HepG2 (cell line): Measurements from ENCODE around the gene ZBTB22. TPM values are rescaled to one million over a fixed set of nuclear protein-coding genes. Genes with fewer than 3 reads are reported as not detected.
A peak's percentile ranks its signal among the peaks of the same experiment; 100 is the strongest.

Source experiments
- ATAC-seq: fragments of 200-7000 bp; cut with Tn5 transposase; 3 replicates; pipeline ENCODE4 v1.9.1; 2020; ENCODE audit warnings: mild to moderate bottlenecking, moderate library complexity
- BruUV-seq: library from RNA; stranded (reverse); fragments of 400-500 nt; replicated peaks from 2 replicates; lab custom pipeline; 2021; lab: Mats Ljungman, UMichigan
- CTCF ChIA-PET: fragments of 300-600 bp; formaldehyde crosslinking; extraction: SDS; loops from one replicate; lab custom pipeline; 2021; ENCODE audit warnings: low total read pairs, inconsistent platforms, low intra/inter-chr PET ratio; lab: Yijun Ruan, JAX
- POLR2A ChIA-PET: fragments of 350-600 bp; sonication (Branson Sonifier 250); formaldehyde crosslinking; loops from one replicate; lab custom pipeline; 2020; ENCODE audit warnings: antibody characterized with exemption, inconsistent platforms; lab: Yijun Ruan, JAX
- DNase-seq: peaks from one replicate; pipeline ENCODE4 v3.0.0-alpha.2; 2015; ENCODE audit warnings: low spot score
- FAIRE-seq: peaks from 3 replicates; lab custom pipeline; 2011; peaks lifted over from hg19 to GRCh38; lab: Jason Lieb, UNC
- H2AFZ ChIP-seq: one replicate; pipeline ENCODE4 v1.6.1; 2011; ENCODE audit warnings: low read length, inconsistent platforms
- H3K27ac ChIP-seq: fragments of 300-600 bp; 3 replicates; pipeline ENCODE4 v1.8.0; 2011; ENCODE audit warnings: mixed run types, mild to moderate bottlenecking, mixed read lengths, low read length, inconsistent platforms; ENCODE audit not compliant: insufficient read depth; ENCODE audit errors: extremely low read length
- H3K27me3 ChIP-seq, 2 experiments: fragments of 200-600 bp in 1 of 2; 2 replicates in 1 of 2; 3 replicates in 1 of 2; pipeline versions ENCODE4 v1.6.0 to v1.8.0; 2011; ENCODE audit warnings: low read length in 2 of 2, mild to moderate bottlenecking in 2 of 2, moderate library complexity in 2 of 2, inconsistent platforms in 1 of 2; ENCODE audit not compliant: insufficient read depth in 2 of 2, control insufficient read depth in 1 of 2
- H3K36me3 ChIP-seq, 2 experiments: fragments of 200-600 bp in 1 of 2; replicated peaks in 1 of 2; 2 replicates in 1 of 2; 3 replicates in 1 of 2; pipeline versions ENCODE4 v1.5.1 to v1.8.0; 2011; ENCODE audit warnings: low read length in 2 of 2, inconsistent platforms in 1 of 2; ENCODE audit not compliant: insufficient read depth in 2 of 2, control insufficient read depth in 1 of 2
- H3K4me1 ChIP-seq: 2 replicates; pipeline ENCODE4 v1.5.1; 2012; ENCODE audit warnings: low read length, inconsistent platforms; ENCODE audit not compliant: insufficient read depth
- H3K4me2 ChIP-seq: 2 replicates; pipeline ENCODE4 v1.6.0; 2011; ENCODE audit warnings: low read depth, low read length, inconsistent platforms
- H3K4me3 ChIP-seq, 3 experiments: fragments of 200-600 bp in 1 of 3; sonication (generic), shearing (Covaris generic) in 1 of 3; replicated peaks in 1 of 3; 2 replicates each; pipeline ENCODE4 v1.5.1; 2011 to 2016; ENCODE audit warnings: low read length in 3 of 3, inconsistent platforms in 2 of 3, low read depth in 2 of 3, mild to moderate bottlenecking in 2 of 3, control low read depth in 1 of 3, mixed read lengths in 1 of 3; ENCODE audit not compliant: insufficient read depth in 1 of 3
- H3K79me2 ChIP-seq: one replicate; pipeline ENCODE4 v1.6.1; 2011; ENCODE audit warnings: low read length, inconsistent platforms; ENCODE audit not compliant: insufficient read depth
- H3K9ac ChIP-seq: 2 replicates; pipeline ENCODE4 v1.6.0; 2011; ENCODE audit warnings: mild to moderate bottlenecking, low read depth, low read length, inconsistent platforms; ENCODE audit not compliant: insufficient read depth
- H3K9me3 ChIP-seq: 2 replicates; pipeline ENCODE4 v1.5.1; 2012; ENCODE audit warnings: mild to moderate bottlenecking, low read length
- H4K20me1 ChIP-seq: 2 replicates; pipeline ENCODE4 v1.6.0; 2011; ENCODE audit warnings: inconsistent platforms, mild to moderate bottlenecking, low read length, moderate library complexity; ENCODE audit not compliant: insufficient read depth
- ELF1 ChIP-seq: sonication (generic); formaldehyde crosslinking; IDR thresholded peaks from 2 replicates; pipeline ENCODE4 v1.4.0; 2020; ENCODE audit warnings: missing genetic modification reagents
- ESRRA ChIP-seq: sonication (generic); formaldehyde crosslinking; IDR thresholded peaks from 2 replicates; pipeline ENCODE4 v1.5.1; 2020; ENCODE audit warnings: mild to moderate bottlenecking, low read depth, missing genetic modification reagents
- FIP1L1 ChIP-seq: fragments of 200-400 bp; formaldehyde crosslinking; IDR thresholded peaks from 2 replicates; pipeline ENCODE4 v1.6.1; 2018; ENCODE audit warnings: low read depth, mild to moderate bottlenecking, low read length, moderate library complexity, borderline replicate concordance; ENCODE audit not compliant: insufficient read depth
- MIER2 ChIP-seq: IDR thresholded peaks from 2 replicates; pipeline ENCODE4 v1.6.1; 2016; ENCODE audit warnings: missing biosample characterization, missing genetic modification reagents
- POLR2A ChIP-seq, 2 experiments: IDR thresholded peaks; 2 replicates each; pipeline ENCODE4 v1.6.1; 2011; ENCODE audit warnings: low read depth in 2 of 2, low read length in 2 of 2, mild to moderate bottlenecking in 1 of 2, moderate library complexity in 1 of 2; ENCODE audit not compliant: insufficient read depth in 1 of 2
- SMARCC2 ChIP-seq: fragments of 450-650 bp; IDR thresholded peaks from 2 replicates; pipeline ENCODE4 v1.6.1; 2017; ENCODE audit warnings: antibody characterized with exemption, mild to moderate bottlenecking
- SOX13 ChIP-seq, 3 experiments: fragments of 450-650 bp in 1 of 3; sonication (generic) in 1 of 3; formaldehyde crosslinking in 1 of 3; IDR thresholded peaks in 2 of 3; conservative IDR thresholded peaks in 1 of 3; 2 replicates each; pipeline versions ENCODE4 v1.5.0 to v1.6.1; 2016 to 2020; ENCODE audit warnings: antibody characterized with exemption in 1 of 3, mild to moderate bottlenecking in 1 of 3, missing compliant biosample characterization in 1 of 3, missing genetic modification reagents in 1 of 3, moderate library complexity in 1 of 3
- ZNF121 ChIP-seq: sonication (generic); formaldehyde crosslinking; IDR thresholded peaks from 2 replicates; pipeline ENCODE4 v1.5.0; 2020; ENCODE audit warnings: mild to moderate bottlenecking, missing genetic modification reagents
- ZNF335 ChIP-seq: sonication (generic); formaldehyde crosslinking; IDR thresholded peaks from 2 replicates; pipeline ENCODE4 v1.4.0; 2020; ENCODE audit warnings: missing genetic modification reagents
- ZNF761 ChIP-seq: sonication (generic); formaldehyde crosslinking; conservative IDR thresholded peaks from 2 replicates; pipeline ENCODE4 v1.4.0; 2020; ENCODE audit warnings: mild to moderate bottlenecking, missing genetic modification reagents
- ZNF781 ChIP-seq: sonication (generic); formaldehyde crosslinking; IDR thresholded peaks from 2 replicates; pipeline ENCODE4 v1.5.1; 2020; ENCODE audit warnings: borderline replicate concordance, mild to moderate bottlenecking, missing genetic modification reagents; ENCODE audit errors: not compliant biosample characterization
- ZSCAN9 ChIP-seq: IDR thresholded peaks from 2 replicates; pipeline ENCODE4 v1.6.1; 2016; ENCODE audit warnings: borderline replicate concordance
- WGBS: methylation state at CpG from one replicate; pipeline ENCODE4 v1.1.6; 2017; ENCODE audit warnings: low lambda C conversion rate; 5-methylcytosine and 5-hydroxymethylcytosine counted together
- in situ Hi-C: cut with HindIII; loops from 2 replicates; pipeline ENCODE4 v1.10.0; 2017; ENCODE audit warnings: low pct_unique_long_range_greater_than_20kb; ENCODE audit not compliant: extremely low pct_ligation_motif_present
- intact Hi-C: fragments of 100-400 bp; cut with micrococcal nuclease; formaldehyde crosslinking; loops from one replicate; pipeline ENCODE4 v1.10.0; 2022; ENCODE audit not compliant: unreplicated experiment
- polyA plus RNA-seq, 8 experiments: library from polyadenylated mRNA; depleted of rRNA in 3 of 8; stranded (reverse) in 7 of 8; unstranded in 1 of 8; fragments of >200 nt; fragmentation: Illumina TruSeq in 4 of 8; extraction: Trizol in 4 of 8; gene quantifications; 2 replicates each; pipeline versions ENCODE4 v1.2.1 to v1.2.3, GENCODE V29; 2011 to 2016; ENCODE audit warnings: low read depth in 4 of 8, missing spikeins in 1 of 8, mixed read lengths in 1 of 8; ENCODE audit not compliant: insufficient read depth in 1 of 8
- total RNA-seq, 5 experiments: library from RNA; depleted of rRNA; stranded (reverse); fragments of >200 nt; fragmentation: Illumina TruSeq; extraction: Trizol; gene quantifications; 2 replicates each; pipeline ENCODE4 v1.2.3, GENCODE V29; 2016; ENCODE audit warnings: low read depth in 1 of 5
- TF ChIP-seq, protein P1 (sequence below): sonication (generic); formaldehyde crosslinking; IDR thresholded peaks from 2 replicates; pipeline ENCODE4 v1.4.0; 2020; ENCODE audit warnings: missing genetic modification reagents
- TF ChIP-seq, protein P2 (sequence below): sonication (generic); formaldehyde crosslinking; IDR thresholded peaks from 2 replicates; pipeline ENCODE4 v1.4.0; 2020; ENCODE audit warnings: missing genetic modification reagents

Gene ZBTB22
- total and polyA plus RNA-seq, 2 of the 13 experiments (the other 11 are each of a cell fraction or from before 2014, with no cell fraction given), result 8.0 to 10.6 TPM

DNA sequence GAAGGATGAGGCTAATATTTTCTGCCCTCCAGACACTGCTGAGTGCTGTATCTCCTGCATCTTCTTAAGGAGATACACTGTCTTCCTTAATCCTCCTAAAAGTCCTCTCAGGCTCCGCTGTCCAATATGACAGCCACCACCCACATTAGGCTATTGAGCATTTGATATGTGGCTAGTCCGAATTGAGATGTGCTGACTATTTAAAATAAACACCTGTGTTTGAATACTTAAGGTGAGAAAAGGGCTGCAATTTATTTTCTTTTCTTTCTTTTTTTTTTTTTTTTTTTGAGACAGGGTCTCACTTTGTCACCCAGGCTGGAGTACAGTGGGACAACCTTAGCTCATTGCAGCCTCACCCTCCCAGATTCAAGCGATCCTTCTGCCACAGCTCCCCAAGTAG is 15.7 kb downstream of the ZBTB22 start:
- intact Hi-C loops (no loop called here), in situ Hi-C loops (no loop called here)
- Histone ChIP-seq H3K9me3 (no peaks in the 10 kb centered on the region), H3K27me3 (no peaks in the 10 kb centered on the region; a peak in 1 of 5 replicates), H3K36me3 (peaks cover 9 to 20% of the 10 kb centered on the region in 2 experiments; a peak in 3 of 5 replicates), H4K20me1 (no peaks in the 10 kb centered on the region), H3K4me1 (peaks cover 20% of the 10 kb centered on the region), H3K79me2 (peaks cover 12% of the 10 kb centered on the region), H3K27ac (no peak overlapping the region), H2AFZ (no peak overlapping the region), H3K9ac (no peak overlapping the region), H3K4me2 (no peak overlapping the region), H3K4me3 (no peak overlapping the region)
- POLR2A ChIA-PET, result interaction anchor here (1.6 to 4.1 kb wide), 3 partner anchors 11 to 116 kb away, joined by 3 to 57 read pairs (median 20); partner anchors contain the start of genes TAPBP and ZBTB22
- BruUV-seq, result no TSS peak
- TF ChIP-seq ZNF761, result no peak
- peak in 1 of 2 experiments; percentile 26; a peak in 1 of 4 replicates for TF ChIP-seq POLR2A (IDR thresholded peaks at IDR 0.05; ENCODE audit: insufficient read depth in 1 of 2, low read depth in 2 of 2, low read length in 2 of 2)
- WGBS, result 100% methylated on average over 3 of the region's 3 CpGs
- CTCF ChIA-PET, result no interaction called here
- DNase-seq, result no peak
- no peak for ATAC-seq
- FAIRE-seq, result no peak

DNA sequence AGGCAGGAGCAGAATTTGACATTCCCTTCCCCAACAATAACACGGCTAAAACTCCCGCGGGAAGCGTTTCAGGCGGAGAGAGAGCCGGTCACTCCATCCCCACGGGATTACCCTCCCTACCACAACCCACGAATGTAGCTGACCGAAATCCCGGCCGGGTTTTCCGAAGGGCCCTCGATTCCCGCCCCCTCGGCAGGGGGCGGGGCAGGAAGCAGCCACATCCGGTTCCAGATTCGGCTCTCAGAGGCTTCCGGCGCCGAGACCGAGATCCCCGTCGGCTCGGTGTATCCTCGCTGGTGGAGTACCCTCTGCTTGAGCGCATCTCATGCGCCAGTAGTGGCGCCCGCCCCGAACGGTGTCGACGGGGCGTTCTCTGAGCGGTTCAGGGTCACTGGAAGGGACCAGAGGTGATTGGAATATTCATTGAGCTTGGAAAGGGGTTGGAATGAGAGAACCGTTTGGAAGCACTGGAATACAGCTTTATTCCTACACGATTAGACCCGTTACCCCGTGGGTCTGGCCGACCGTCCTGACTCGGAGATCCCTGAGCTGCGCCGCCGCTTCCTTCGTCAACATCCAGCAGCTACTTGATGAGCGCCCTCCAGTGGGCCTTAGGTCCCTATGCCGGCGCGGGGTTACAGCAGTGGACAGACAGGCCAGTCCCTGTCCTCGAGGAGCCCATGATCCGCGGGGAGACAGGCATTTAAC is 18.2 kb downstream of the ZBTB22 start:
- Histone ChIP-seq H3K4me1 (peaks cover 27% of the 10 kb centered on the region), H3K4me2 (peak overlapping the region; percentile 92), H2AFZ (no peak overlapping the region), H3K79me2 (peaks cover 12% of the 10 kb centered on the region), H3K36me3 (peaks cover 7 to 10% of the 10 kb centered on the region in 2 experiments; a peak in 2 of 5 replicates), H3K9ac (peak overlapping the region; percentile 92), H3K9me3 (no peaks in the 10 kb centered on the region), H3K27me3 (no peaks in the 10 kb centered on the region; a peak in 1 of 5 replicates), H4K20me1 (no peaks in the 10 kb centered on the region), H3K4me3 (peak overlapping the region; percentile 75 to 88 (median 79)), H3K27ac (peak overlapping the region; percentile 93)
- ChIA-PET POLR2A (interaction anchor here (0.8 to 4.1 kb wide), 16 partner anchors 9 to 328 kb away, joined by 3 to 57 read pairs (median 7); partner anchors contain the start of genes B3GALT4, PFDN6, RING1 and RPS18), CTCF (interaction anchor here (1.0 to 3.3 kb wide), 4 partner anchors 9 to 176 kb away, joined by 3 to 52 read pairs (median 4); no protein-coding TSS in a partner anchor)
- in situ Hi-C loops, result loop anchor here (5.0 to 25.0 kb wide), 2 partner anchors 97 to 113 kb away; partner anchors contain the start of genes CUTA, HSD17B8, PHF1 and RXRB
- intact Hi-C loops, result loop anchor here (1.0 kb wide), 2 partner anchors 19 to 99 kb away; partner anchors contain the start of genes RXRB and SLC39A7
- TSS peak; percentile 89 for BruUV-seq
- peak; percentile 73 for ATAC-seq
- DNase-seq, result peak; percentile 88
- FAIRE-seq, result peak; percentile 76
- WGBS, result 0% methylated on average over 20 of the region's 54 CpGs
- TF ChIP-seq, protein P1, sequence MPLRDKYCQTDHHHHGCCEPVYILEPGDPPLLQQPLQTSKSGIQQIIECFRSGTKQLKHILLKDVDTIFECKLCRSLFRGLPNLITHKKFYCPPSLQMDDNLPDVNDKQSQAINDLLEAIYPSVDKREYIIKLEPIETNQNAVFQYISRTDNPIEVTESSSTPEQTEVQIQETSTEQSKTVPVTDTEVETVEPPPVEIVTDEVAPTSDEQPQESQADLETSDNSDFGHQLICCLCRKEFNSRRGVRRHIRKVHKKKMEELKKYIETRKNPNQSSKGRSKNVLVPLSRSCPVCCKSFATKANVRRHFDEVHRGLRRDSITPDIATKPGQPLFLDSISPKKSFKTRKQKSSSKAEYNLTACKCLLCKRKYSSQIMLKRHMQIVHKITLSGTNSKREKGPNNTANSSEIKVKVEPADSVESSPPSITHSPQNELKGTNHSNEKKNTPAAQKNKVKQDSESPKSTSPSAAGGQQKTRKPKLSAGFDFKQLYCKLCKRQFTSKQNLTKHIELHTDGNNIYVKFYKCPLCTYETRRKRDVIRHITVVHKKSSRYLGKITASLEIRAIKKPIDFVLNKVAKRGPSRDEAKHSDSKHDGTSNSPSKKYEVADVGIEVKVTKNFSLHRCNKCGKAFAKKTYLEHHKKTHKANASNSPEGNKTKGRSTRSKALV (CRISPR knock-in tag), result peak; percentile 68; the same call in 1 of the 2 replicates
- TF ChIP-seq, protein P2, sequence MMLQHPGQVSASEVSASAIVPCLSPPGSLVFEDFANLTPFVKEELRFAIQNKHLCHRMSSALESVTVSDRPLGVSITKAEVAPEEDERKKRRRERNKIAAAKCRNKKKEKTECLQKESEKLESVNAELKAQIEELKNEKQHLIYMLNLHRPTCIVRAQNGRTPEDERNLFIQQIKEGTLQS (CRISPR knock-in tag), result no peak; the same call in none of the 2 replicates
- peak; percentile 73 for TF ChIP-seq ZNF781 (CRISPR knock-in tag)
- peak; percentile 37; the same call in 1 of the 2 replicates for TF ChIP-seq ZNF121
- peak; percentile 99 for TF ChIP-seq FIP1L1
- TF ChIP-seq ZSCAN9 (CRISPR knock-in tag), result peak; percentile 96
- no peak; the same call in 1 of the 2 replicates for TF ChIP-seq ZNF335 (CRISPR knock-in tag)
- peak; percentile 84 for TF ChIP-seq ELF1 (CRISPR knock-in tag)
- no peak; the same call in 1 of the 2 replicates for TF ChIP-seq MIER2
- TF ChIP-seq SMARCC2, result no peak
- peak; percentile 65; the same call in 1 of the 2 replicates for TF ChIP-seq ESRRA
- TF ChIP-seq SOX13 (IDR thresholded peaks at IDR 0.05), result peak; percentile 35; the same call in 1 of the 2 replicates
- peak in 1 of 2 experiments; percentile 14; a peak in 1 of 4 replicates for TF ChIP-seq SOX13 (CRISPR knock-in tag; conservative IDR thresholded peaks at IDR 0.05 in 1 of 2, IDR thresholded peaks at IDR 0.05 in 1 of 2)
